ENCODE results near the gene ASIC3. TPM values are rescaled to one million over a fixed set of nuclear protein-coding genes. Genes with fewer than 3 reads are reported as not detected.
"Not testable (repeated sequence)": the region's sequence is repeated elsewhere in the genome, so short reads cannot be mapped to it uniquely, and the experiment has no call there.

The ASIC3 gene
- total RNA-seq, 1 experiment from 2014 or later: 13.6 TPM

DNA sequence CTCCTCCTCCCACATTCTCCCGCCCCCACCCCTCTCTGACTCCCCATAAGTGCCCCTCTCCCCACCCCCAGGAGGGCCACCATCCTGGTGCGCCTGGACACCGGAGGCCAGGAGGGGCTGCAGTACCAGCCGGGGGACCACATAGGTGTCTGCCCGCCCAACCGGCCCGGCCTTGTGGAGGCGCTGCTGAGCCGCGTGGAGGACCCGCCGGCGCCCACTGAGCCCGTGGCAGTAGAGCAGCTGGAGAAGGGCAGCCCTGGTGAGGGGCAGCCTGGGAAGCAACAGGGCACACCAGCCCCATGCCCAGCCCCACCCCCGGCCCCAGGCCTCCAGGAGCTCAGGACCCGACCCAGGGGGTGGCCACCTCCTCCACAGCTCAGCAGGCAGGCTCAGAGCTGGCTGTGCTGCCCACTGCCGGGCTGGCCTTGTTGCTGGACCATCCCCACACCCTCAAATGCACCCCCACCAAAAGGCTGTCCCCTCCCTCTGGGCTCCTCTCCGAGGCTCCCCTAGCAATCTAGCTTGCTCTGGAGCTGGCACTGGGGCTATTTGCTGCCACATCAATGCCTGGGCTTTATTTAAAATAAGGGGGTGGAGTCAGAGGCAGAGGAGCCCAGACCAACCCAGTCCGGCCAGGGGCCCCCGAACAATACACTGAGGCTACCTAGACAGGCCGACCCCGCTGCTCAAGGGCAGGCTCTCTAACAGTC, 38.8 kb upstream of the ASIC3 start:
- intact Hi-C loops (cut with micrococcal nuclease; ENCODE audit: unreplicated experiment): loop anchor here (10.0 kb wide), 1 partner anchor 235 kb away; no protein-coding TSS in a partner anchor
- Mint-ChIP-seq H3K4me3 (ENCODE audit: low read depth, unreplicated experiment) (no peak overlapping the region), H3K9me3 (ENCODE audit: low read depth, unreplicated experiment) (no peaks in the 10 kb centered on the region), H3K27ac (ENCODE audit: unreplicated experiment) (no peak overlapping the region), H3K4me1 (ENCODE audit: low read depth, unreplicated experiment) (peaks cover 10% of the 10 kb centered on the region), H3K27me3 (ENCODE audit: unreplicated experiment) (peaks cover 13% of the 10 kb centered on the region), H3K36me3 (ENCODE audit: insufficient read depth, unreplicated experiment) (no peaks in the 10 kb centered on the region)
- CTCF ChIA-PET: interaction anchor here (0.6 to 0.8 kb wide), 3 partner anchors 10 to 1879 kb away, joined by 3 to 7 read pairs (median 5); no protein-coding TSS in a partner anchor
- no peak for DNase-seq
- no TSS peak for BruUV-seq (replicated peaks)
- TF ChIP-seq, protein P1, sequence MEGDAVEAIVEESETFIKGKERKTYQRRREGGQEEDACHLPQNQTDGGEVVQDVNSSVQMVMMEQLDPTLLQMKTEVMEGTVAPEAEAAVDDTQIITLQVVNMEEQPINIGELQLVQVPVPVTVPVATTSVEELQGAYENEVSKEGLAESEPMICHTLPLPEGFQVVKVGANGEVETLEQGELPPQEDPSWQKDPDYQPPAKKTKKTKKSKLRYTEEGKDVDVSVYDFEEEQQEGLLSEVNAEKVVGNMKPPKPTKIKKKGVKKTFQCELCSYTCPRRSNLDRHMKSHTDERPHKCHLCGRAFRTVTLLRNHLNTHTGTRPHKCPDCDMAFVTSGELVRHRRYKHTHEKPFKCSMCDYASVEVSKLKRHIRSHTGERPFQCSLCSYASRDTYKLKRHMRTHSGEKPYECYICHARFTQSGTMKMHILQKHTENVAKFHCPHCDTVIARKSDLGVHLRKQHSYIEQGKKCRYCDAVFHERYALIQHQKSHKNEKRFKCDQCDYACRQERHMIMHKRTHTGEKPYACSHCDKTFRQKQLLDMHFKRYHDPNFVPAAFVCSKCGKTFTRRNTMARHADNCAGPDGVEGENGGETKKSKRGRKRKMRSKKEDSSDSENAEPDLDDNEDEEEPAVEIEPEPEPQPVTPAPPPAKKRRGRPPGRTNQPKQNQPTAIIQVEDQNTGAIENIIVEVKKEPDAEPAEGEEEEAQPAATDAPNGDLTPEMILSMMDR (IDR thresholded peaks at IDR 0.05; ENCODE audit: unreplicated experiment): no peak

DNA sequence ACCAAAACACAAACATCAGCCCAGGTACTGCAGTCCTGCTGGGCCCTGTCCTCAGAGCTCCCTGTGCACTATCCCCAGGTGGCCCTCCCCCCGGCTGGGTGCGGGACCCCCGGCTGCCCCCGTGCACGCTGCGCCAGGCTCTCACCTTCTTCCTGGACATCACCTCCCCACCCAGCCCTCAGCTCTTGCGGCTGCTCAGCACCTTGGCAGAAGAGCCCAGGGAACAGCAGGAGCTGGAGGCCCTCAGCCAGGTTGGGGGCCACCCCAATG, 38.4 kb upstream of the ASIC3 start:
- intact Hi-C loops (cut with micrococcal nuclease; ENCODE audit: unreplicated experiment): no loop called here
- TF ChIP-seq, protein P1 (IDR thresholded peaks at IDR 0.05; ENCODE audit: unreplicated experiment): no peak
- Mint-ChIP-seq H3K27me3 (ENCODE audit: unreplicated experiment) (peaks cover 13% of the 10 kb centered on the region), H3K4me1 (ENCODE audit: low read depth, unreplicated experiment) (peaks cover 10% of the 10 kb centered on the region), H3K36me3 (ENCODE audit: insufficient read depth, unreplicated experiment) (no peaks in the 10 kb centered on the region), H3K4me3 (ENCODE audit: low read depth, unreplicated experiment) (no peak overlapping the region), H3K9me3 (ENCODE audit: low read depth, unreplicated experiment) (no peaks in the 10 kb centered on the region), H3K27ac (ENCODE audit: unreplicated experiment) (no peak overlapping the region)
- DNase-seq: no peak
- no TSS peak for BruUV-seq (replicated peaks)
- CTCF ChIA-PET: interaction anchor here (0.6 to 0.7 kb wide), 2 partner anchors 36 to 1880 kb away, joined by 3 to 5 read pairs; no protein-coding TSS in a partner anchor

GRCh38 chr7:151010307-151011096, 37.8 kb upstream of the ASIC3 start:
- TF ChIP-seq, protein P1 (IDR thresholded peaks at IDR 0.05; ENCODE audit: unreplicated experiment): no peak
- peaks cover 10% of the 10 kb centered on the region for H3K4me1 Mint-ChIP-seq (ENCODE audit: low read depth, unreplicated experiment)
- no TSS peak for BruUV-seq (replicated peaks)
- H3K27ac Mint-ChIP-seq (ENCODE audit: unreplicated experiment): no peak overlapping the region
- H3K36me3 Mint-ChIP-seq (ENCODE audit: insufficient read depth, unreplicated experiment): no peaks in the 10 kb centered on the region
- H3K9me3 Mint-ChIP-seq (ENCODE audit: low read depth, unreplicated experiment): no peaks in the 10 kb centered on the region
- no peak overlapping the region for H3K4me3 Mint-ChIP-seq (ENCODE audit: low read depth, unreplicated experiment)
- CTCF ChIA-PET: interaction anchor here (0.5 to 0.8 kb wide), 2 partner anchors 17 to 42 kb away, joined by 3 read pairs; no protein-coding TSS in a partner anchor
- no peak for DNase-seq
- peaks cover 13% of the 10 kb centered on the region for H3K27me3 Mint-ChIP-seq (ENCODE audit: unreplicated experiment)
- intact Hi-C loops (cut with micrococcal nuclease; ENCODE audit: unreplicated experiment): no loop called here

GRCh38 chr7:151011097-151011409, 37.3 kb upstream of the ASIC3 start:
- intact Hi-C loops (cut with micrococcal nuclease; ENCODE audit: unreplicated experiment): no loop called here
- CTCF ChIA-PET: interaction anchor here (0.5 to 0.8 kb wide), 2 partner anchors 17 to 42 kb away, joined by 3 read pairs; no protein-coding TSS in a partner anchor
- Mint-ChIP-seq H3K27ac (ENCODE audit: unreplicated experiment) (no peak overlapping the region), H3K9me3 (ENCODE audit: low read depth, unreplicated experiment) (no peaks in the 10 kb centered on the region), H3K4me3 (ENCODE audit: low read depth, unreplicated experiment) (no peak overlapping the region), H3K36me3 (ENCODE audit: insufficient read depth, unreplicated experiment) (no peaks in the 10 kb centered on the region), H3K27me3 (ENCODE audit: unreplicated experiment) (peaks cover 18% of the 10 kb centered on the region), H3K4me1 (ENCODE audit: low read depth, unreplicated experiment) (peaks cover 10% of the 10 kb centered on the region)
- no TSS peak for BruUV-seq (replicated peaks)
- DNase-seq: no peak
- TF ChIP-seq, protein P1 (IDR thresholded peaks at IDR 0.05; ENCODE audit: unreplicated experiment): no peak

GRCh38 chr7:151011616-151012015, 36.7 kb upstream of the ASIC3 start:
- H3K36me3 Mint-ChIP-seq (ENCODE audit: insufficient read depth, unreplicated experiment); intact Hi-C loops (cut with micrococcal nuclease; ENCODE audit: unreplicated experiment); H3K4me3 Mint-ChIP-seq (ENCODE audit: low read depth, unreplicated experiment); DNase-seq; H3K9me3 Mint-ChIP-seq (ENCODE audit: low read depth, unreplicated experiment); H3K27ac Mint-ChIP-seq (ENCODE audit: unreplicated experiment); BruUV-seq (replicated peaks): not testable (repeated sequence)
- CTCF ChIA-PET: interaction anchor here (0.5 to 0.8 kb wide), 2 partner anchors 13 to 18 kb away, joined by 3 to 4 read pairs; partner anchors contain the start of gene ATG9B
- peaks cover 10% of the 10 kb centered on the region for H3K4me1 Mint-ChIP-seq (ENCODE audit: low read depth, unreplicated experiment)
- H3K27me3 Mint-ChIP-seq (ENCODE audit: unreplicated experiment): peaks cover 23% of the 10 kb centered on the region
